HG02759 (cell line): ENCODE data around the gene ST3GAL3.
A peak's percentile ranks its signal among the peaks of the same experiment; 100 is the strongest.
"Not testable (repeated sequence)": the region's sequence is repeated elsewhere in the genome, so short reads cannot be mapped to it uniquely, and the experiment has no call there.

ENCODE experiments used
- ATAC-seq: cut with Tn5 transposase; IDR thresholded peaks from one replicate; pipeline ENCODE4 v1.9.1; 2021; ENCODE audit warnings: mild to moderate bottlenecking, moderate library complexity; ENCODE audit not compliant: unreplicated experiment

Gene ST3GAL3

GRCh38 chr1:43699281-43699680 lies 8.1 kb upstream of the ST3GAL3 start:
- no peak for ATAC-seq

GRCh38 chr1:43703836-43704235 lies 3.5 kb upstream of the ST3GAL3 start:
- no peak for ATAC-seq

GRCh38 chr1:43704838-43705237 lies 2.5 kb upstream of the ST3GAL3 start:
- no peak for ATAC-seq

GRCh38 chr1:43705334-43705733 lies 2.0 kb upstream of the ST3GAL3 start:
- ATAC-seq, result no peak

- no peak for ATAC-seq
These were observed 1.2 kb upstream of the ST3GAL3 start for GRCh38 chr1:43705982-43706597.

GRCh38 chr1:43706598-43707189 lies 642 bp upstream of the ST3GAL3 start:
- peak; percentile 1 for ATAC-seq

- ATAC-seq, result no peak
These were observed 670 bp downstream of the ST3GAL3 start for GRCh38 chr1:43708002-43708410.

GRCh38 chr1:43711049-43711448 lies 3.7 kb downstream of the ST3GAL3 start:
- ATAC-seq, result no peak

- ATAC-seq, result no peak
These were observed 4.4 kb downstream of the ST3GAL3 start for GRCh38 chr1:43711524-43712386.

GRCh38 chr1:43716559-43717281 lies 9.4 kb downstream of the ST3GAL3 start:
- ATAC-seq, result no peak

GRCh38 chr1:43719063-43719462 lies 11.7 kb downstream of the ST3GAL3 start:
- no peak for ATAC-seq

GRCh38 chr1:43719670-43720419 lies 12.5 kb downstream of the ST3GAL3 start:
- not testable (repeated sequence) for ATAC-seq

GRCh38 chr1:43722810-43723209 lies 15.5 kb downstream of the ST3GAL3 start:
- ATAC-seq, result no peak

- no peak for ATAC-seq
These were observed 22.6 kb downstream of the ST3GAL3 start for GRCh38 chr1:43729816-43730463.

- ATAC-seq, result no peak
These were observed 24.7 kb downstream of the ST3GAL3 start for GRCh38 chr1:43731867-43732531.

GRCh38 chr1:43736819-43737218 lies 29.5 kb downstream of the ST3GAL3 start:
- ATAC-seq, result no peak

- ATAC-seq, result no peak
These were observed 34.7 kb downstream of the ST3GAL3 start for GRCh38 chr1:43742026-43742425.

- ATAC-seq, result no peak
These were observed 35.9 kb downstream of the ST3GAL3 start for GRCh38 chr1:43743206-43743605.

GRCh38 chr1:43747736-43748135 lies 40.4 kb downstream of the ST3GAL3 start:
- no peak for ATAC-seq

GRCh38 chr1:43750083-43750482 lies 42.7 kb downstream of the ST3GAL3 start:
- ATAC-seq, result no peak
